ENCODE measurements around the gene BUD23. TPM values are rescaled to one million over a fixed set of nuclear protein-coding genes. Genes with fewer than 3 reads are reported as not detected.

BUD23 gene
- total RNA-seq, 4 donors from 2014 or later = 41.5 to 65.0 (median 45.3) TPM

DNA sequence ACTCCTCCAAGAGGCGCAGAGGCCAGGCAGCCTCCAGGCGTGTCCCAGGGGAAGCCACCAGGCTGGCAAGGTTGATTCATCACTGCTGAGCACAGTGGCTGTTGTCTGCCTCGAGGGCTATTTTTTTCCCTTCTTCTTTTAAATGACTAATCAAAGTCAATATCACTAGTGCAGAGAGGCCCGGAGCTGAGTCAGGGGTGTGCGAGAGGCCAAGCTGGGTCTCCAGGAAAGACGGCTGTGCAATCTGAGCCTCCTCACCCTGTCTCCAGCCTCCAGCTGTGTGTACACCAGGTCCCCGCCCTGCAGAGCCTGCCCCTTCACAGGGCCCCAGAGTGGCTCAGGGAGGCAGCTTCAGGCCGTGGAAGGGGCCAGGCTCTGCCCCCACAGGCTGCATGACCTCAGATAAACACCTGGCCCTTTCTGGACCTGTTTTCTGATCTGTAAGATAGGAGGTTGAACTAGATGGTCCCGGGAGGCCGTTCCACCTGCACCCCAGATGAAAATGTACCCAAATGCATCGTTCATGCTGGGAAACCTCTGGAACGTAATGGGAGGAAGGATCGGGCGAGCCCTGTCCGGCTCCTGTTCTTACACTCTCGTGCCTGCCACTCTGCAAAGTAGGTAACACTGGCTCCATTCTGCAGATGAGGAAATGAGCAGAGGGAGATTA, 32.4 kb downstream of the BUD23 start:
- WGBS, 2 donors (ENCODE audit: low coverage in 1 of 2) = 36% methylated on average over 9 of the region's 16 CpGs; no CpG with 5 or more reads in 1 of the 2 donors
- Histone ChIP-seq H3K27ac (peak overlapping the region in 3 of 4 donors; percentile 76 to 83 (median 80)), H3K4me1 (peaks cover 0 to 63% (median 35%) of the 10 kb centered on the region in 3 donors), H3K4me3 (no peak overlapping the region), H3K27me3 (no peaks in the 10 kb centered on the region), H3K9me3 (no peaks in the 10 kb centered on the region), H3K36me3 (no peaks in the 10 kb centered on the region)
- peak; percentile 54 for ATAC-seq
- TF ChIP-seq, protein P1, sequence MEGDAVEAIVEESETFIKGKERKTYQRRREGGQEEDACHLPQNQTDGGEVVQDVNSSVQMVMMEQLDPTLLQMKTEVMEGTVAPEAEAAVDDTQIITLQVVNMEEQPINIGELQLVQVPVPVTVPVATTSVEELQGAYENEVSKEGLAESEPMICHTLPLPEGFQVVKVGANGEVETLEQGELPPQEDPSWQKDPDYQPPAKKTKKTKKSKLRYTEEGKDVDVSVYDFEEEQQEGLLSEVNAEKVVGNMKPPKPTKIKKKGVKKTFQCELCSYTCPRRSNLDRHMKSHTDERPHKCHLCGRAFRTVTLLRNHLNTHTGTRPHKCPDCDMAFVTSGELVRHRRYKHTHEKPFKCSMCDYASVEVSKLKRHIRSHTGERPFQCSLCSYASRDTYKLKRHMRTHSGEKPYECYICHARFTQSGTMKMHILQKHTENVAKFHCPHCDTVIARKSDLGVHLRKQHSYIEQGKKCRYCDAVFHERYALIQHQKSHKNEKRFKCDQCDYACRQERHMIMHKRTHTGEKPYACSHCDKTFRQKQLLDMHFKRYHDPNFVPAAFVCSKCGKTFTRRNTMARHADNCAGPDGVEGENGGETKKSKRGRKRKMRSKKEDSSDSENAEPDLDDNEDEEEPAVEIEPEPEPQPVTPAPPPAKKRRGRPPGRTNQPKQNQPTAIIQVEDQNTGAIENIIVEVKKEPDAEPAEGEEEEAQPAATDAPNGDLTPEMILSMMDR (IDR thresholded peaks at IDR 0.05) = no peak
- TF ChIP-seq POLR2A (IDR thresholded peaks at IDR 0.05) = no peak
- TF ChIP-seq EP300 (IDR thresholded peaks at IDR 0.05) = no peak
- TF ChIP-seq POLR2AphosphoS5 (IDR thresholded peaks at IDR 0.05) = no peak

DNA sequence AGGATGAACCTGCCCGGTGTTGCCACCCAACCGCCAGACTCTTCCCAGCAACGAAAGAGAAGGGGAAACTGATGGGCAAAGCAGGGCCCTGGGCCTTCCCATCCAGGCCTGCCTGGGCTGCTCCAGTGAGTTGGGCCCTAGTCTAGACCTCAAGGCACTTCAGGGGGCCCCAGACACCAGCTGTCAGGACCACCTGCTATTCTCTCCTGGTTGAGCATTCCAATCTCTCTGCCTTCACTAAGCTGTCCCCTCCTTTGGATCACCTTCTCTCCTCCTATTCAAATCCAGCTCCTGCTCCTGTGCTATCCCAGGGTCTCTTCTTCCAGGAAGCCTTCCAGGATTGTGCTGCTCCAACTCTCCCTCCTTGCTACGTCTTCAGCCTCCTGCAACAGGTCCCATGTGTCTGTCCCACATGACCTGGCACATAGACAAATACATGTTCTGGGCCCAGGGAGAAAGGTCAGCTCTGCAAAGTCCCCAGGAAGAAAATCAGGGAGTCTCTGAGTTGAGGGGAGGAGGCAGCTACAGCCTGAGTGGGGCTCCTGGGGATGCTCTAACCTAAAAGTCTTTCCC, 33.0 kb downstream of the BUD23 start:
- peaks cover 0 to 67% (median 35%) of the 10 kb centered on the region in 3 donors for H3K4me1 ChIP-seq
- no peaks in the 10 kb centered on the region for H3K9me3 ChIP-seq
- 26 to 70% methylated on average over 2 to 3 of the region's 4 CpGs for WGBS, 2 donors (ENCODE audit: low coverage in 1 of 2)
- H3K27ac ChIP-seq = peak overlapping the region in 3 of 4 donors; percentile 76 to 83 (median 80)
- no peaks in the 10 kb centered on the region for H3K27me3 ChIP-seq
- no peak for ATAC-seq
- TF ChIP-seq, protein P1 (IDR thresholded peaks at IDR 0.05) = no peak
- TF ChIP-seq POLR2AphosphoS5 (IDR thresholded peaks at IDR 0.05) (no peak), POLR2A (IDR thresholded peaks at IDR 0.05) (no peak)
- H3K36me3 ChIP-seq = no peaks in the 10 kb centered on the region
- H3K4me3 ChIP-seq = no peak overlapping the region

DNA sequence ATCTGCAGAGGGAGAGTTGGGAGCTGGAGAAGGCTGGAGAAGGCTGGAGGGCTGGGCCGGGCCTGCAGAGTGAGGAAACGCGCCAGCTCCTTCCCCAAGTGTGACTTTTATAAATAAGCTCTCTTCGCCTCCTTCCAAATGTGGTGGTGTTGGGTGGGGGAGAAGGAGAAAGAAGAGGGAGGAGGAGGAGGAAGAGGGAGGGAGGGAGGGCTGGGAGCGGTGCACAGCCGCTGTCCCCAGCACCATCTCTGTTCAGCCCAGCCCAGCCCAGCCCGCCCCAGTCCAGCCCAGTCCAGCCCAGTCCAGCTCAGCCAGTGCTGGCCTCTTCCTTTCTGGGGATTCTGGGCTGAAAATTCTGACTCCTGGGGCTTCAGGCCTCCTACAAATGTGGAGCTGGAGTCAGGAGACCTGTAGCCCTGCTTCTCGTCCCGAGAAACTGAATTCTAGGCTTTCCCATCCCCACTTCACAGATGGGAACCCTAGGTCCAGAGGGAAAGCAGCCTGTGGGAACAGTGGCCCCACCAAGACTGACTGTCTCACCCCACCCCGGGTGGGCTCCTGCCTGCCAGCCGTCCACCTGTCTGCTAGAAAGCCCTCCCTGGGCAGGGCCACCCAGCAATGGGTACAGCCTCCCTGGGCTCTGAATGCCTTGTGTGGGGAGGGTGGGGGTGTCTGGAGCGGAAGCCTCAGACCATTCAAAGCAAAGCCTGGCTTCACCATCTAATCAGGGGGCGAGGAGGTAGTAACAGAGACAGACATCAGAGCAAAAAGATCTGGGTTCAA, 33.8 kb downstream of the BUD23 start:
- H3K36me3 ChIP-seq = no peaks in the 10 kb centered on the region
- peak overlapping the region in 1 of 2 donors; percentile 89 for H3K4me3 ChIP-seq
- no peaks in the 10 kb centered on the region for H3K9me3 ChIP-seq
- 11% methylated on average over 7 of the region's 13 CpGs; no CpG with 5 or more reads in 1 of the 2 donors for WGBS, 2 donors (ENCODE audit: low coverage in 1 of 2)
- TF ChIP-seq POLR2A (IDR thresholded peaks at IDR 0.05) = no peak
- no peak for TF ChIP-seq EP300 (IDR thresholded peaks at IDR 0.05)
- TF ChIP-seq, protein P1 (IDR thresholded peaks at IDR 0.05) = no peak
- no peak for TF ChIP-seq POLR2AphosphoS5 (IDR thresholded peaks at IDR 0.05)
- ATAC-seq = no peak
- peaks cover 0 to 68% (median 35%) of the 10 kb centered on the region in 3 donors for H3K4me1 ChIP-seq
- no peaks in the 10 kb centered on the region for H3K27me3 ChIP-seq
- H3K27ac ChIP-seq = peak overlapping the region; percentile 9 to 83 (median 78)

DNA sequence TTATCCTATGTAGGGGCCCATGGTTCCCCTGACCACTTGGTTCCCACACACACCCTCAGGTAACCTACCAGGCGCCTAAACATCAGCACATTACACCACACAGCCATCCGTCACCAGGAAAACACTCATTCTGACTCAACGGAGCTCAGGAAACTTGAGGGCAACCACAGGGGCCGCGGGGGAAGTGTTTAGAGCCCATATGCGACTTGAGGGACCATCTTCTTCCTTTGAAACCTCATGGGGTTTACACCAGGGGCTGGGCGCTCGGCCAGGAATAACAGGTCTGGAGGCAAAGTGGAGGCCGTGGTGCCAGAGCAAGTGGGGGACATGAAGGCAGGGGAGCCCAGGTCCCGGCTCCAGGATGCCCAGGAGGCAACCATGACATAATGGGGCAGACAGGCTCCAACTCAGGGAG, 34.6 kb downstream of the BUD23 start:
- Histone ChIP-seq H3K9me3 (no peaks in the 10 kb centered on the region), H3K36me3 (no peaks in the 10 kb centered on the region), H3K27ac (peak overlapping the region in 3 of 4 donors; percentile 76 to 83 (median 80)), H3K4me1 (peaks cover 0 to 70% (median 35%) of the 10 kb centered on the region in 3 donors), H3K4me3 (peak overlapping the region in 1 of 2 donors; percentile 89), H3K27me3 (no peaks in the 10 kb centered on the region)
- TF ChIP-seq POLR2A (IDR thresholded peaks at IDR 0.05) (no peak), POLR2AphosphoS5 (IDR thresholded peaks at IDR 0.05) (no peak), EP300 (IDR thresholded peaks at IDR 0.05) (no peak)
- TF ChIP-seq, protein P1 (IDR thresholded peaks at IDR 0.05) = no peak
- 50% methylated on average over 1 of the region's 10 CpGs; no CpG with 5 or more reads in 1 of the 2 donors for WGBS, 2 donors (ENCODE audit: low coverage in 1 of 2)
- no peak for ATAC-seq

Measured in gastroesophageal sphincter (tissue), 4 donors.